IPS DF 4.7 (cell line): Measurements from ENCODE around the gene SLC6A9.

Experiments used
- DNase-seq: peaks from one replicate; pipeline ENCODE4 v3.0.0-alpha.2; 2013; ENCODE audit warnings: low spot score; ENCODE audit errors: extremely low read depth

SLC6A9 gene

GRCh38 chr1:43984855-43985254, 46.4 kb downstream of the SLC6A9 start:
- DNase-seq = no peak

GRCh38 chr1:43983253-43983899, 47.9 kb downstream of the SLC6A9 start:
- DNase-seq = no peak

- no peak for DNase-seq
These were observed 48.5 kb downstream of the SLC6A9 start for GRCh38 chr1:43982808-43983207.

GRCh38 chr1:43982241-43982640, 49.0 kb downstream of the SLC6A9 start:
- no peak for DNase-seq

GRCh38 chr1:43981636-43982035, 49.6 kb downstream of the SLC6A9 start:
- DNase-seq = no peak

- no peak for DNase-seq
These were observed 50.1 kb downstream of the SLC6A9 start for GRCh38 chr1:43981135-43981491.

GRCh38 chr1:43980255-43981134, 50.8 kb downstream of the SLC6A9 start:
- DNase-seq = no peak

- DNase-seq = no peak
These were observed 51.6 kb downstream of the SLC6A9 start for GRCh38 chr1:43979528-43980254.

- no peak for DNase-seq
These were observed 52.1 kb downstream of the SLC6A9 start for GRCh38 chr1:43979261-43979527.

GRCh38 chr1:43978551-43979260, 52.6 kb downstream of the SLC6A9 start, which contains the start of gene B4GALT2:
Gene B4GALT2, plus strand, starts transcription at chr1:43979210. Its CDS starts 1,951 bp downstream, at chr1:43981161.
- DNase-seq = no peak

- DNase-seq = no peak
These were observed 53.1 kb downstream of the SLC6A9 start for GRCh38 chr1:43978264-43978550.

GRCh38 chr1:43977376-43978263, 53.6 kb downstream of the SLC6A9 start:
- DNase-seq = no peak

GRCh38 chr1:43976890-43977289, 54.4 kb downstream of the SLC6A9 start:
- no peak for DNase-seq

- DNase-seq = no peak
These were observed 55.2 kb downstream of the SLC6A9 start for GRCh38 chr1:43976045-43976444.

- no peak for DNase-seq
These were observed 55.9 kb downstream of the SLC6A9 start for GRCh38 chr1:43975249-43975961.

- DNase-seq = no peak
These were observed 56.6 kb downstream of the SLC6A9 start, which contains the start of gene ATP6V0B for GRCh38 chr1:43974443-43975248. Gene ATP6V0B, plus strand, starts transcription at chr1:43974960. Its CDS starts 81 bp downstream, at chr1:43975041.

- no peak for DNase-seq
These were observed 57.2 kb downstream of the SLC6A9 start for GRCh38 chr1:43973981-43974442.

- DNase-seq = no peak
These were observed 59.8 kb downstream of the SLC6A9 start for GRCh38 chr1:43971336-43971980.

- DNase-seq = no peak
These were observed 60.4 kb downstream of the SLC6A9 start for GRCh38 chr1:43970911-43971310.
